ENCODE data around the gene SYCP3. TPM values are rescaled to one million over a fixed set of nuclear protein-coding genes. Genes with fewer than 3 reads are reported as not detected.
A peak's percentile ranks its signal among the peaks of the same experiment; 100 is the strongest.

Gene SYCP3
- total RNA-seq (under 1 TPM; 0.22 to 0.27 TPM), polyA plus RNA-seq (0.14 TPM)

- Histone ChIP-seq H3K4me3 (ENCODE audit: low read length) (no peak within 1 kb of the TSS), H3K4me1 (ENCODE audit: insufficient read depth, low read length) (no peaks in the 10 kb centered on the region), H3K27me3 (ENCODE audit: insufficient read depth, low read length, poor library complexity, severe bottlenecking) (no peaks in the 10 kb centered on the region), H3K9me3 (ENCODE audit: low read length) (no peaks in the 10 kb centered on the region), H3K36me3 (ENCODE audit: insufficient read depth, low read length) (no peaks in the 10 kb centered on the region), H3K27ac (ENCODE audit: low read depth, low read length) (no peak within 1 kb of the TSS)
- ChIA-PET CTCF (no interaction called here), POLR2A (no interaction called here)
- Mint-ChIP-seq H3K27ac (no peak within 1 kb of the TSS), H3K27me3 (no peaks in the 10 kb centered on the region), H3K36me3 (peaks cover 0 to 24% (median 7%) of the 10 kb centered on the region in 3 donors), H3K4me3 (no peak within 1 kb of the TSS), H3K9me3 (no peaks in the 10 kb centered on the region), H3K4me1 (peaks cover 15 to 16% (median 15%) of the 10 kb centered on the region in 3 donors)
- DNase-seq, result no peak
These were observed at the start of gene SYCP3 for GRCh38 chr12:101738920-101739665. Gene SYCP3, minus strand, starts transcription at chr12:101739462. Its CDS starts 1,527 bp downstream, at chr12:101737935.

DNA sequence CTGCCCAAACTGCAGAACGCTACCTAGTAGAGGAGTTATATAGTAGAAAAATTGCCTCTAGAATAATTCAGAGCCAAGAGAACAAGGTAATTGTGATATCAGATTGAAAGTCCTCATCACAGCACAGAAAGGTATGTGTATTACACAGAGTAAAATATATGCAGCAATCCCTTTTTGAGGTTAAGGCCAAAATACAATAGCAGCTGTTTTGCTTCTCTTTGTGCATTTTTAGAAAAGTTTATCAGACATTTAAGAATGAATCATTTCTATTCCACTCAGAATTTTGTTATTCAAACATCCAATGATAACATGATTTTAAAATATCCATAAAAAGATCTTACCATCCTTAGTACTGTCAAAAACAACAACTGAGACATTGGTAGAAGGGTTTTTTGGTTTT is 46.4 kb upstream of the SYCP3 start:
- Mint-ChIP-seq H3K36me3 (peaks cover 7 to 75% (median 25%) of the 10 kb centered on the region in 3 donors), H3K9me3 (no peaks in the 10 kb centered on the region), H3K27me3 (no peaks in the 10 kb centered on the region), H3K4me1 (peaks cover 5 to 12% (median 6%) of the 10 kb centered on the region in 3 donors), H3K27ac (peak overlapping the region in 1 of 8 donors; percentile 11), H3K4me3 (no peak overlapping the region)
- DNase-seq, result no peak
- Histone ChIP-seq H3K36me3 (ENCODE audit: insufficient read depth, low read length) (peaks cover 6% of the 10 kb centered on the region), H3K27me3 (ENCODE audit: insufficient read depth, low read length, poor library complexity, severe bottlenecking) (no peaks in the 10 kb centered on the region), H3K27ac (ENCODE audit: low read depth, low read length) (no peak overlapping the region), H3K4me3 (ENCODE audit: low read length) (no peak overlapping the region), H3K9me3 (ENCODE audit: low read length) (no peaks in the 10 kb centered on the region), H3K4me1 (ENCODE audit: insufficient read depth, low read length) (no peaks in the 10 kb centered on the region)
- CTCF ChIA-PET, result interaction anchor here (0.9 to 1.5 kb wide), 4 partner anchors 9 to 45 kb away, joined by 3 to 5 read pairs (median 3); no protein-coding TSS in a partner anchor
- POLR2A ChIA-PET, result no interaction called here

GRCh38 chr12:101784376-101784775 is 45.1 kb upstream of the SYCP3 start:
- peaks cover 11% of the 10 kb centered on the region for H3K36me3 ChIP-seq (ENCODE audit: insufficient read depth, low read length)
- CTCF ChIA-PET, result interaction anchor here (1.1 to 1.9 kb wide), 3 partner anchors 7 to 56 kb away, joined by 3 to 9 read pairs (median 4); no protein-coding TSS in a partner anchor

GRCh38 chr12:101783838-101784237 is 44.6 kb upstream of the SYCP3 start:
- Histone ChIP-seq H3K36me3 (ENCODE audit: insufficient read depth, low read length) (peaks cover 11% of the 10 kb centered on the region), H3K4me1 (ENCODE audit: insufficient read depth, low read length) (no peaks in the 10 kb centered on the region), H3K27me3 (ENCODE audit: insufficient read depth, low read length, poor library complexity, severe bottlenecking) (no peaks in the 10 kb centered on the region), H3K4me3 (ENCODE audit: low read length) (no peak overlapping the region), H3K27ac (ENCODE audit: low read depth, low read length) (no peak overlapping the region), H3K9me3 (ENCODE audit: low read length) (no peaks in the 10 kb centered on the region)
- Mint-ChIP-seq H3K4me3 (no peak overlapping the region), H3K4me1 (peaks cover 5 to 12% (median 6%) of the 10 kb centered on the region in 3 donors), H3K9me3 (no peaks in the 10 kb centered on the region), H3K27me3 (no peaks in the 10 kb centered on the region), H3K27ac (peak overlapping the region in 3 of 8 donors; percentile 24 to 57 (median 49)), H3K36me3 (peaks cover 3 to 76% (median 23%) of the 10 kb centered on the region in 3 donors)
- DNase-seq, result no peak
- ChIA-PET POLR2A (no interaction called here), CTCF (interaction anchor here (1.0 to 1.9 kb wide), 3 partner anchors 11 to 56 kb away, joined by 4 to 9 read pairs (median 4); no protein-coding TSS in a partner anchor)

More at GRCh38 chr12:101784376-101784775, 45.1 kb upstream of the SYCP3 start:
- no peak overlapping the region for H3K4me3 ChIP-seq (ENCODE audit: low read length)
- Mint-ChIP-seq H3K27ac (peak overlapping the region in 4 of 8 donors; percentile 20 to 65 (median 52)), H3K36me3 (peaks cover 7 to 76% (median 26%) of the 10 kb centered on the region in 3 donors), H3K4me1 (peaks cover 5 to 12% (median 6%) of the 10 kb centered on the region in 3 donors), H3K4me3 (no peak overlapping the region), H3K27me3 (no peaks in the 10 kb centered on the region), H3K9me3 (no peaks in the 10 kb centered on the region)
- H3K27me3 ChIP-seq (ENCODE audit: insufficient read depth, low read length, poor library complexity, severe bottlenecking), result no peaks in the 10 kb centered on the region
- H3K27ac ChIP-seq (ENCODE audit: low read depth, low read length), result no peak overlapping the region
- H3K9me3 ChIP-seq (ENCODE audit: low read length), result no peaks in the 10 kb centered on the region
- no peaks in the 10 kb centered on the region for H3K4me1 ChIP-seq (ENCODE audit: insufficient read depth, low read length)
- no peak for DNase-seq
- POLR2A ChIA-PET, result no interaction called here

DNA sequence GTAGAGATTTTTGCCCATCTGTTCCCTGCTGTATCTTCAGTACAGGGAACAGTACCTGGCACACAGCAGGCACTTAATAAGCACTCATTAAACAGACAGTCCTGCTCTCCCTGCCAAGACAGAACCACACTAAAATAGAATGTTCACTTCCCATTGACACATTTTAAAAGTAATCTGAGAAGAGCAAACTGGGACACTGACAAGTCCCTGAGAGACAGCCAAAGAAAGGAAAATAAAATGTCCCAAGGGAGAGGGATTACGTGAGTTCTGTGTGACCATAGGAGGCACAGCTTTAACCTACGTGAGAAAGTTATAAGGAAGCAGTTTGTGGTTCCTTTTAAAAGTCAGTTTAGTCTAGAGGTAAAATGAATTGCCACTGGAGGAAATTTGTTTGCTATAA is 43.9 kb upstream of the SYCP3 start:
- POLR2A ChIA-PET, result no interaction called here

GRCh38 chr12:101782273-101782731 is 43.0 kb upstream of the SYCP3 start:
- Mint-ChIP-seq H3K36me3 (peaks cover 3 to 79% (median 28%) of the 10 kb centered on the region in 3 donors), H3K4me1 (peaks cover 5 to 12% (median 6%) of the 10 kb centered on the region in 3 donors), H3K4me3 (no peak overlapping the region)

More for the DNA sequence above, 43.9 kb upstream of the SYCP3 start:
- Histone ChIP-seq H3K4me3 (ENCODE audit: low read length) (no peak overlapping the region), H3K4me1 (ENCODE audit: insufficient read depth, low read length) (no peaks in the 10 kb centered on the region), H3K27ac (ENCODE audit: low read depth, low read length) (no peak overlapping the region), H3K36me3 (ENCODE audit: insufficient read depth, low read length) (peaks cover 11% of the 10 kb centered on the region), H3K9me3 (ENCODE audit: low read length) (no peaks in the 10 kb centered on the region), H3K27me3 (ENCODE audit: insufficient read depth, low read length, poor library complexity, severe bottlenecking) (no peaks in the 10 kb centered on the region)
- H3K9me3 Mint-ChIP-seq, result no peaks in the 10 kb centered on the region
- CTCF ChIA-PET, result interaction anchor here (1.0 kb wide), 1 partner anchor 10 kb away, joined by 4 read pairs; no protein-coding TSS in a partner anchor
- H3K36me3 Mint-ChIP-seq, result peaks cover 3 to 76% (median 26%) of the 10 kb centered on the region in 3 donors
- H3K27me3 Mint-ChIP-seq, result no peaks in the 10 kb centered on the region
- H3K4me1 Mint-ChIP-seq, result peaks cover 5 to 12% (median 6%) of the 10 kb centered on the region in 3 donors
- H3K4me3 Mint-ChIP-seq, result no peak overlapping the region
- peak overlapping the region in 3 of 8 donors; percentile 45 to 64 (median 63) for H3K27ac Mint-ChIP-seq
- no peak for DNase-seq

DNA sequence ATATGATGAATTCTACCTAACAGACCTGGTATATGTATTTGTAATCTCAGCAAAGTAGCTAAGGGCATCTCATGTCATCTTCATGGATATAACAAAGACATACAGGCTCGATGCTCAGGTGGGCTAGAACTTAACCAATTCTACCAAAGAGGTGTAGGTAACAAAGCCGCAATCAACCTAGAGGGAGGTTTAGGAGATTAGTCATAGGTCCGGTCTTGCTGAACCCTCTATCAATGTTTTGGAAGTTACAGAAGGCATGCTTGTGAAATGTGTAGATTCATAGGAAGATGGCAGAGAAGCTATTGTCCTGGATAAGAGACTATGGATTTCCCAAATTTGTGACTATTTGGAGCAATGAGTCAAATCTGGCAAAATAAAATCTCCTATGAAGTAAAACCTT is 42.6 kb upstream of the SYCP3 start:
- no peak for DNase-seq
- Histone ChIP-seq H3K36me3 (ENCODE audit: insufficient read depth, low read length) (peaks cover 7% of the 10 kb centered on the region), H3K4me1 (ENCODE audit: insufficient read depth, low read length) (no peaks in the 10 kb centered on the region), H3K9me3 (ENCODE audit: low read length) (no peaks in the 10 kb centered on the region), H3K27me3 (ENCODE audit: insufficient read depth, low read length, poor library complexity, severe bottlenecking) (no peaks in the 10 kb centered on the region), H3K4me3 (ENCODE audit: low read length) (no peak overlapping the region), H3K27ac (ENCODE audit: low read depth, low read length) (no peak overlapping the region)
- Mint-ChIP-seq H3K27me3 (no peaks in the 10 kb centered on the region), H3K9me3 (no peaks in the 10 kb centered on the region), H3K27ac (peak overlapping the region in 6 of 8 donors; percentile 26 to 78 (median 66)), H3K4me3 (no peak overlapping the region), H3K36me3 (peaks cover 3 to 80% (median 30%) of the 10 kb centered on the region in 3 donors), H3K4me1 (peaks cover 5 to 12% (median 6%) of the 10 kb centered on the region in 3 donors)
- ChIA-PET POLR2A (no interaction called here), CTCF (interaction anchor here (1.2 to 3.8 kb wide), 4 partner anchors 8 to 57 kb away, joined by 4 to 22 read pairs (median 11); partner anchors contain the start of gene GNPTAB)

More at GRCh38 chr12:101782273-101782731, 43.0 kb upstream of the SYCP3 start:
- Histone ChIP-seq H3K9me3 (ENCODE audit: low read length) (no peaks in the 10 kb centered on the region), H3K4me3 (ENCODE audit: low read length) (no peak overlapping the region), H3K27ac (ENCODE audit: low read depth, low read length) (no peak overlapping the region), H3K36me3 (ENCODE audit: insufficient read depth, low read length) (peaks cover 11% of the 10 kb centered on the region), H3K27me3 (ENCODE audit: insufficient read depth, low read length, poor library complexity, severe bottlenecking) (no peaks in the 10 kb centered on the region), H3K4me1 (ENCODE audit: insufficient read depth, low read length) (no peaks in the 10 kb centered on the region)
- Mint-ChIP-seq H3K27me3 (no peaks in the 10 kb centered on the region), H3K9me3 (no peaks in the 10 kb centered on the region), H3K27ac (peak overlapping the region in 5 of 8 donors; percentile 2 to 63 (median 45))
- ChIA-PET POLR2A (no interaction called here), CTCF (interaction anchor here (1.2 to 3.8 kb wide), 4 partner anchors 8 to 56 kb away, joined by 4 to 22 read pairs (median 11); partner anchors contain the start of gene GNPTAB)
- DNase-seq, result no peak

- H3K4me1 Mint-ChIP-seq, result peaks cover 5 to 12% (median 6%) of the 10 kb centered on the region in 3 donors
- H3K27ac Mint-ChIP-seq, result peak overlapping the region in 2 of 8 donors; percentile 48 to 56
- peaks cover 3 to 81% (median 30%) of the 10 kb centered on the region in 3 donors for H3K36me3 Mint-ChIP-seq
- no peak overlapping the region for H3K27ac ChIP-seq (ENCODE audit: low read depth, low read length)
- no peaks in the 10 kb centered on the region for H3K27me3 ChIP-seq (ENCODE audit: insufficient read depth, low read length, poor library complexity, severe bottlenecking)
- H3K9me3 Mint-ChIP-seq, result no peaks in the 10 kb centered on the region
- no peaks in the 10 kb centered on the region for H3K27me3 Mint-ChIP-seq
- CTCF ChIA-PET, result interaction anchor here (1.2 to 3.8 kb wide), 5 partner anchors 9 to 58 kb away, joined by 4 to 22 read pairs (median 7); partner anchors contain the start of gene GNPTAB
- H3K4me3 ChIP-seq (ENCODE audit: low read length), result no peak overlapping the region
- no peaks in the 10 kb centered on the region for H3K9me3 ChIP-seq (ENCODE audit: low read length)
- H3K4me1 ChIP-seq (ENCODE audit: insufficient read depth, low read length), result no peaks in the 10 kb centered on the region
- POLR2A ChIA-PET, result no interaction called here
- no peak overlapping the region for H3K4me3 Mint-ChIP-seq
- DNase-seq, result no peak
- H3K36me3 ChIP-seq (ENCODE audit: insufficient read depth, low read length), result peaks cover 4% of the 10 kb centered on the region
These were observed 41.3 kb upstream of the SYCP3 start for GRCh38 chr12:101780599-101780998.
